Naive thymus-derived CD4-positive, alpha-beta T cell (primary cell): ENCODE measurements around the gene SLC51B. TPM values are rescaled to one million over a fixed set of nuclear protein-coding genes. Genes with fewer than 3 reads are reported as not detected.

Experiments used
- ATAC-seq: fragments of 150-1000 bp; cut with Tn5 transposase; 2 replicates; pipeline ENCODE4 v1.10.0; 2021; ENCODE audit warnings: mild to moderate bottlenecking, moderate library complexity
- CTCF ChIA-PET: fragments of 350-600 bp; sonication (Branson Sonifier 250); formaldehyde crosslinking; loops from one replicate; lab custom pipeline; 2021; ENCODE audit warnings: antibody characterized with exemption; lab: Charles Lee
- POLR2A ChIA-PET: fragments of 350-600 bp; sonication (Branson Sonifier 250); formaldehyde crosslinking; loops from one replicate; lab custom pipeline; 2021; ENCODE audit warnings: antibody characterized with exemption, inconsistent platforms; lab: Charles Lee
- DNase-seq, 9 donors: peaks; one replicate each; pipeline versions ENCODE4 v3.0.0 to v3.0.0-alpha.2; 2020 to 2022; ENCODE audit warnings: mixed read lengths in 1 of 9
- H3K27ac ChIP-seq: one replicate; pipeline ENCODE4 v1.7.0; 2013; ENCODE audit warnings: mild to moderate bottlenecking, low read depth, low read length, moderate library complexity
- H3K27me3 ChIP-seq, 2 donors: one replicate each; pipeline ENCODE4 v1.7.0; 2013; ENCODE audit warnings: low read length in 2 of 2, mild to moderate bottlenecking in 2 of 2, moderate library complexity in 2 of 2; ENCODE audit not compliant: control insufficient read depth in 2 of 2, insufficient read depth in 2 of 2
- H3K36me3 ChIP-seq, 3 experiments: 1 replicate in 2 of 3; 2 replicates in 1 of 3; pipeline ENCODE4 v1.7.0; 2013; ENCODE audit warnings: low read length in 3 of 3, mild to moderate bottlenecking in 3 of 3, moderate library complexity in 1 of 3; ENCODE audit not compliant: insufficient read depth in 3 of 3, control insufficient read depth in 2 of 3
- H3K4me1 ChIP-seq, 2 donors: one replicate each; pipeline ENCODE4 v1.7.0; 2013; ENCODE audit warnings: low read length in 2 of 2, mild to moderate bottlenecking in 2 of 2, moderate library complexity in 1 of 2; ENCODE audit not compliant: control insufficient read depth in 2 of 2, insufficient read depth in 2 of 2
- H3K4me3 ChIP-seq: 2 replicates; pipeline ENCODE4 v1.7.0; 2013; ENCODE audit warnings: mild to moderate bottlenecking, low read length
- H3K9me3 ChIP-seq, 3 experiments: 1 replicate in 2 of 3; 2 replicates in 1 of 3; pipeline ENCODE4 v1.7.0; 2013; ENCODE audit warnings: low read length in 3 of 3; ENCODE audit not compliant: control insufficient read depth in 2 of 3
- H3K27ac Mint-ChIP-seq, 9 donors: one replicate each; pipeline ENCODE4 v1.8.0; 2020 to 2022; ENCODE audit warnings: mixed read lengths in 9 of 9, mild to moderate bottlenecking in 8 of 9, moderate library complexity in 5 of 9, inconsistent platforms in 2 of 9
- H3K27me3 Mint-ChIP-seq, 5 donors: one replicate each; pipeline ENCODE4 v1.8.0; 2021 to 2022; ENCODE audit warnings: mixed read lengths in 5 of 5, mild to moderate bottlenecking in 1 of 5
- H3K36me3 Mint-ChIP-seq, 5 donors: one replicate each; pipeline ENCODE4 v1.8.0; 2020 to 2022; ENCODE audit warnings: mixed read lengths in 5 of 5, mild to moderate bottlenecking in 3 of 5, inconsistent platforms in 1 of 5
- H3K4me1 Mint-ChIP-seq, 7 donors: one replicate each; pipeline ENCODE4 v1.8.0; 2020 to 2022; ENCODE audit warnings: mixed read lengths in 7 of 7, mild to moderate bottlenecking in 3 of 7, inconsistent platforms in 1 of 7
- H3K4me3 Mint-ChIP-seq, 10 donors: one replicate each; pipeline ENCODE4 v1.8.0; 2020 to 2022; ENCODE audit warnings: mild to moderate bottlenecking in 10 of 10, mixed read lengths in 10 of 10, moderate library complexity in 6 of 10, inconsistent platforms in 2 of 10
- H3K9me3 Mint-ChIP-seq, 11 donors: one replicate each; pipeline ENCODE4 v1.8.0; 2020 to 2022; ENCODE audit warnings: mixed read lengths in 11 of 11, mild to moderate bottlenecking in 4 of 11, inconsistent platforms in 1 of 11, moderate library complexity in 1 of 11
- intact Hi-C, 2 donors: fragments of 100-400 bp; cut with micrococcal nuclease; formaldehyde crosslinking; loops; one replicate each; pipeline ENCODE4 v1.15.1; 2023
- polyA plus RNA-seq, 2 donors: library from polyadenylated mRNA; unstranded; fragments of 300-500 nt; fragmentation: Illumina TruSeq; gene quantifications; one replicate each; pipeline ENCODE4 v1.2.3, GENCODE V29; 2021
- total RNA-seq, 6 experiments: library from RNA in 5 of 6; stranded (reverse) in 5 of 6; gene quantifications; 1 replicate in 5 of 6; 2 replicates in 1 of 6; pipeline ENCODE4 v1.2.3 and lab custom pipeline; 2021 to 2026

Gene SLC51B
- total and polyA plus RNA-seq, 7 experiments from 2014 or later, result not detected

GRCh38 chr15:65048241-65048640 lies 3.1 kb downstream of the SLC51B start:
- Histone ChIP-seq H3K9me3 (no peaks in the 10 kb centered on the region), H3K27me3 (no peaks in the 10 kb centered on the region), H3K4me3 (no peak overlapping the region), H3K36me3 (no peaks in the 10 kb centered on the region), H3K27ac (no peak overlapping the region), H3K4me1 (peaks cover 4 to 11% of the 10 kb centered on the region in 2 donors)
- intact Hi-C loops, result loop anchor here in 1 of 2 donors (2.0 kb wide), 1 partner anchor 19 kb away; the partner anchor contains the start of gene MTFMT
- peak overlapping the region in 1 of 9 donors; percentile 60 for H3K27ac Mint-ChIP-seq
- no peak overlapping the region for H3K4me3 Mint-ChIP-seq
- no peak for DNase-seq
- ATAC-seq, result no peak
- H3K4me1 Mint-ChIP-seq, result peaks cover 0 to 18% (median 12%) of the 10 kb centered on the region in 7 donors
- no peaks in the 10 kb centered on the region for H3K9me3 Mint-ChIP-seq
- H3K27me3 Mint-ChIP-seq, result peaks cover 0 to 10% (median 4%) of the 10 kb centered on the region in 5 donors
- H3K36me3 Mint-ChIP-seq, result no peaks in the 10 kb centered on the region
- ChIA-PET CTCF (interaction anchor here (0.7 kb wide), 1 partner anchor 1286 kb away, joined by 7 read pairs; no protein-coding TSS in a partner anchor), POLR2A (no interaction called here)

GRCh38 chr15:65049418-65049840 lies 4.2 kb downstream of the SLC51B start:
- Mint-ChIP-seq H3K36me3 (no peaks in the 10 kb centered on the region), H3K4me3 (peak overlapping the region; percentile 63 to 88 (median 74)), H3K27ac (peak overlapping the region in 7 of 9 donors; percentile 10 to 80 (median 63)), H3K9me3 (no peaks in the 10 kb centered on the region), H3K27me3 (peaks cover 0 to 10% (median 0%) of the 10 kb centered on the region in 5 donors), H3K4me1 (peaks cover 0 to 18% (median 12%) of the 10 kb centered on the region in 7 donors)
- Histone ChIP-seq H3K4me3 (peak overlapping the region; percentile 62), H3K27me3 (no peaks in the 10 kb centered on the region), H3K27ac (no peak overlapping the region), H3K36me3 (no peaks in the 10 kb centered on the region), H3K4me1 (peaks cover 4 to 11% of the 10 kb centered on the region in 2 donors), H3K9me3 (no peaks in the 10 kb centered on the region)
- ChIA-PET POLR2A (no interaction called here), CTCF (no interaction called here)
- DNase-seq, result peak; percentile 59 to 89 (median 83)
- intact Hi-C loops, result loop anchor here in 1 of 2 donors (1.0 to 2.0 kb wide), 2 partner anchors 21 to 237 kb away; partner anchors contain the start of genes MTFMT and PARP16
- ATAC-seq, result peak; percentile 99

DNA sequence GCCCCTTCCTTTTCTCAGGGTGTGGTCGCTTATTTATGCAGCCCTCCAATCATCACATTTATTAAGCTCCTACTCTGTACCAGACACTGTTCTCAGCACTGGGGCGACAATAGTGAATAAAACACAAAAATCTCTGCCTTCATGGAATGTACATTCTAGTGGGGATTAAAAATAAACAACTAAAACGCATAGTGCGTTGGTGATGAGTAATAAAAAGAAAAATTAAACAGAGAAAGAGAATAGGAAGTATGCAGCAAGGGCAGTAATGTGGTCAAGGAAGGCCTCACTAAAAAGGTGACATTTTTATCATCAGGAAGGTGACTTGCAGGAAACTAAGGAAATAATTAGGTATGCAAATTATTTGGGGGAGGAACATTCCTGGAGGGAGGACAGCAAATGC lies 5.1 kb downstream of the SLC51B start:
- ChIA-PET CTCF (no interaction called here), POLR2A (no interaction called here)
- peak overlapping the region in 6 of 9 donors; percentile 4 to 80 (median 72) for H3K27ac Mint-ChIP-seq
- intact Hi-C loops, result no loop called here
- Histone ChIP-seq H3K4me1 (peaks cover 4 to 11% of the 10 kb centered on the region in 2 donors), H3K27me3 (no peaks in the 10 kb centered on the region), H3K9me3 (no peaks in the 10 kb centered on the region), H3K36me3 (no peaks in the 10 kb centered on the region), H3K27ac (no peak overlapping the region), H3K4me3 (no peak overlapping the region)
- H3K4me3 Mint-ChIP-seq, result peak overlapping the region in 8 of 10 donors; percentile 1 to 88 (median 68)
- peaks cover 0 to 10% (median 0%) of the 10 kb centered on the region in 5 donors for H3K27me3 Mint-ChIP-seq
- no peaks in the 10 kb centered on the region for H3K36me3 Mint-ChIP-seq
- peaks cover 0 to 18% (median 13%) of the 10 kb centered on the region in 7 donors for H3K4me1 Mint-ChIP-seq
- ATAC-seq (no peak), DNase-seq (no peak)
- H3K9me3 Mint-ChIP-seq, result no peaks in the 10 kb centered on the region

GRCh38 chr15:65051266-65051665 lies 6.1 kb downstream of the SLC51B start:
- Histone ChIP-seq H3K27me3 (no peaks in the 10 kb centered on the region), H3K9me3 (no peaks in the 10 kb centered on the region), H3K4me3 (no peak overlapping the region), H3K4me1 (peaks cover 4 to 11% of the 10 kb centered on the region in 2 donors), H3K27ac (no peak overlapping the region), H3K36me3 (no peaks in the 10 kb centered on the region)
- H3K27ac Mint-ChIP-seq, result peak overlapping the region in 3 of 9 donors; percentile 22 to 59 (median 42)
- CTCF ChIA-PET, result no interaction called here
- peaks cover 0 to 21% (median 15%) of the 10 kb centered on the region in 7 donors for H3K4me1 Mint-ChIP-seq
- no peaks in the 10 kb centered on the region for H3K36me3 Mint-ChIP-seq
- peaks cover 0 to 10% (median 0%) of the 10 kb centered on the region in 5 donors for H3K27me3 Mint-ChIP-seq
- DNase-seq, result no peak
- ATAC-seq, result no peak
- H3K4me3 Mint-ChIP-seq, result peak overlapping the region in 3 of 10 donors; percentile 2 to 54 (median 23)
- POLR2A ChIA-PET, result no interaction called here
- intact Hi-C loops, result no loop called here
- no peaks in the 10 kb centered on the region for H3K9me3 Mint-ChIP-seq

DNA sequence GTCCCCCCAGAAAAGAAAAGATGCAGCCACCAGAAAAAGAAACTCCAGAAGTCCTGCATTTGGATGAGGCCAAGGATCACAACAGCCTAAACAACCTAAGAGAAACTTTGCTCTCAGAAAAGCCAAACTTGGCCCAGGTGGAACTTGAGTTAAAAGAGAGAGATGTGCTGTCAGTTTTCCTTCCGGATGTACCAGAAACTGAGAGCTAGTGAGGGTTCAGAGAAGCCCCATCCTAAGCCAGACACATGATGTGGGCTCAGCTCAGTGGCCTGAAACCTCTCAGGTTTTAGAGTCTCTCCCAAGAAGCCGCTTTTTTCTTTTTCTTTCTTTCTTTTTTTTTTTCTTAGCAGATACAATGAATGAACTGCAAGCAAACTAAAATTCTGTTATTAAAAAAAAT lies 7.8 kb downstream of the SLC51B start:
- intact Hi-C loops, result no loop called here
- DNase-seq (no peak), ATAC-seq (no peak)
- Mint-ChIP-seq H3K27me3 (peaks cover 0 to 4% (median 0%) of the 10 kb centered on the region in 5 donors), H3K4me1 (peaks cover 0 to 21% (median 15%) of the 10 kb centered on the region in 7 donors), H3K4me3 (no peak overlapping the region), H3K36me3 (no peaks in the 10 kb centered on the region), H3K27ac (no peak overlapping the region), H3K9me3 (no peaks in the 10 kb centered on the region)
- POLR2A ChIA-PET, result no interaction called here
- CTCF ChIA-PET, result interaction anchor here (0.7 kb wide), 1 partner anchor 336 kb away, joined by 3 read pairs; no protein-coding TSS in a partner anchor
- Histone ChIP-seq H3K9me3 (no peaks in the 10 kb centered on the region), H3K4me3 (no peak overlapping the region), H3K27me3 (no peaks in the 10 kb centered on the region), H3K27ac (no peak overlapping the region), H3K4me1 (peaks cover 4 to 11% of the 10 kb centered on the region in 2 donors), H3K36me3 (no peaks in the 10 kb centered on the region)

DNA sequence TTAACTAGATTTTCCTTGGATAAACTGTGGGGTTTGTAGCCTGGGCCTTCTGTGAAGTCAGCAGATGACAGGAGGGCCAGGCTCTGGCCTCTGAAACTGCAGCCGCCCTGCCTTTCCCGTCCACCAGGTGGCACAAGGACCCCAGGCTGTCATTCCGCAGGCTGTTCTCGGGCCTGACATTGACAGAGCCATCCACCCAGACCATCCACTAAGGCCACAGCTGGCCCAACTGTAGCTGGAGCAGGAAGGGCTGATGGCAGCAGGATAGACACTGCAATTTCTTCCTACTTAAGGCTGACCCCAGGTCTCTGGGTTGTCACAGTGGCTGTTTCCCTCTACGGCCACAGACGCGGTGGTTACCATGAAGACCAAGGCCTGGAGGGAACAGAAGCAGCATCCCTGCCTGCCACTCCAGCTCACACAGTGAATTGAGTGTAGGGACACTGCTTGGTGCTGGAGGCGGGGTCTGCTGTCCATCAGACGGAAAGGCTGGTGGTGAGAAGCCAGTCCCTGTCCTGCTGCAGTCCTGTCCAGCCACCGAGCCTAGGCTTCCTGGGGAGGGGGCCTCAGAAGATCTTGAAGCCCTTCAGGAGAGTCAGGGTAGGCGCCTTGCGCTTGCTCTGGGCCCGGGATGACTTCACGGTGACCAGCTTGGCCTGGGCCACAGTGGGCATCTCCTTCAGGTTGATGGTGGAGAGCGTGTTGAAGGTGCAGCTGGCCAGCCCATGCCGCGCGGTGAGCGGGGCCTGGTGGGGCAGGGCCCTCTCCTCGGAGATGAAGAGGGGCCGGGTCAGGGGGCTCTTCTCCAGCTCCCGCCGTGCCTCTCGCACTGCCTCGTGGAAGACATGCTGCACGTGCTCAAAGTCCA lies 9.4 kb downstream of the SLC51B start:
- H3K27ac Mint-ChIP-seq, result no peak overlapping the region
- Histone ChIP-seq H3K4me1 (peaks cover 0 to 4% of the 10 kb centered on the region in 2 donors), H3K9me3 (no peaks in the 10 kb centered on the region), H3K27ac (no peak overlapping the region), H3K4me3 (no peak overlapping the region), H3K36me3 (no peaks in the 10 kb centered on the region), H3K27me3 (no peaks in the 10 kb centered on the region)
- no peaks in the 10 kb centered on the region for H3K9me3 Mint-ChIP-seq
- H3K4me1 Mint-ChIP-seq, result peaks cover 0 to 16% (median 9%) of the 10 kb centered on the region in 7 donors
- H3K36me3 Mint-ChIP-seq, result no peaks in the 10 kb centered on the region
- peaks cover 0 to 3% (median 0%) of the 10 kb centered on the region in 5 donors for H3K27me3 Mint-ChIP-seq
- intact Hi-C loops, result loop anchor here (1.0 to 2.0 kb wide), 7 partner anchors 24 to 330 kb away; partner anchors contain the start of gene RNU5B-1 (in 2 of the 2)
- H3K4me3 Mint-ChIP-seq, result no peak overlapping the region
- ChIA-PET POLR2A (interaction anchor here (1.0 to 1.7 kb wide), 2 partner anchors 25 to 243 kb away, joined by 3 to 6 read pairs; no protein-coding TSS in a partner anchor), CTCF (interaction anchor here (0.6 to 1.0 kb wide), 4 partner anchors 32 to 263 kb away, joined by 3 to 4 read pairs (median 3); no protein-coding TSS in a partner anchor)
- DNase-seq (peak; percentile 21 to 58 (median 45)), ATAC-seq (peak; percentile 50)
